HG03460 (cell line): ENCODE measurements around the gene THRB.
A peak's percentile ranks its signal among the peaks of the same experiment; 100 is the strongest.

Source experiments
- ATAC-seq: cut with Tn5 transposase; IDR thresholded peaks from one replicate; pipeline ENCODE4 v1.9.1; 2021; ENCODE audit not compliant: unreplicated experiment

THRB gene

GRCh38 chr3:24195504-24196230 lies 299.0 kb downstream of the THRB start:
- no peak for ATAC-seq

DNA sequence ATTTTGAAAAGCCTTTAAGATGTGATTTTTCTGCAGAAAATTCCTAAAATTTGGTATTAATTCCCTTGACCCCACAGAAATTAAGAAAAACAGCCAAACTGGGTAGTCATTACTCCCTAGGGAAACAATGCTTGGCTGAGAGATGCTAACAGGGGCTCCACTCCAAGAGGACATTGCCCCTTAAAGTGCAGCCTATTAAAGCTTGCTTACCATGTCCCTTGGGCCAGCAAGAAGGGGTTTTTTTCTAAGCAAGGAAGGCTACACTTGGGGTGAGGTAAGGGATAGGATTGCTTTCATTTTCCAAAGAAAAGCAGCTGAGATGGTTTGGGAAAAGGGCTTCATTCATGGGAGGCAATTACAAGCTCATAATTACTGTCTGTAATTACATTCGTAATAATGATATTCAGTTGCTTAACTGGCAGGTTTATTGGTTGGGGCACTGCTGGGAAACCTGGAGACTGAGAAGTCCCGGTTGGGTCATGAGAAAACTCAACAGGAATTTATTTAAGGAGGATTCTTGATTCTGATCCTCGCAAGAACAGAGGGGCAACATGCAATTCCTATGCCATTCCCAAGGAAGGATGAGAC lies 302.1 kb downstream of the THRB start:
- no peak for ATAC-seq

DNA sequence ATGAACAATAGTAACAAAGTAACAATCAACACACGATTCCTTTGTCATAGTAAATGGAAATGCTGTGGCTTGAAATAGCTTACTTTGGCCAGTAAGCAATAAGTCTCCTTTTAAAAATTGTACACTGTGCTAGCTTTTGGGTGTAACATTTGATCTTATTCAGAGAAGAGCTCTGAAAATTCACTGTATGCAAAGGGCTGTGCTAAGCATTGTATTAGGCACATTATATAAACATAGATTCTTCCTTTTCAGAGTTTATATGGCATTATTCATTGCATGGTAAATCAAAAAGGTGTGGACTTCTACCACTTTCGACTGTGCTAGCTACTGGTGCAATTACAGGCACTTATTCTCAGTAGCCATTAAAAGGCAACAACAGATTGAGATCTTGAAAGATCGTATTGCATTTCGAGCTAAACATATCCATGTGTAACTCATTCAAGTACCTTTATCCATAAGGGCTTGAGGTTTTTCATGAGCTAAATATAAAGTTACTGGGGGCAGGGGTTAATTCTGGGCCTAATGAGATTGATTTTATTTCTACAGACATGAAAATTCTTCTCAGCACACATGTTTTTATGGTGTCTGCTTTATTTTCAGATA lies 302.7 kb downstream of the THRB start:
- ATAC-seq = no peak

DNA sequence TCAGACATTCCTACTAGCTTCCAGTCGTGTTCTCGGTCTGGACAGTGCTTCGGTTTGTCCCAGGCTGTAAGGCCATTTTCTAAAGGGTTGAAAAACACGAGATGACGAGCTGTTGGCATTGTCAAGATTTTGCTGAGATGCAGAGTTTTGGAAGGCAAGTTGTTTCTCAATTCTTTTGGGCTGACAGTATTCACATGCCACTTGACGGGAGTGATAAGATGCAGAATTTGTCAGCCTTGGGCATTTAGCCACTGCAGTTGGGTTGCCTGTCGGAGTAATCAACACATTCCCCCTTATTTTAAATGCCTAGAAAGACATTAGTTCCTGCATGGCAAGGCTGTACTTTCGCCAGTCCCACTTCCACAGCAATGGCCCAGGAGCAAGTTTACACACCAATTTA lies 304.4 kb downstream of the THRB start:
- no peak for ATAC-seq

- ATAC-seq = peak; percentile 89
Measured at GRCh38 chr3:24185738-24186384, 308.8 kb downstream of the THRB start.

- ATAC-seq = no peak
Measured at GRCh38 chr3:24184528-24185176, 310.0 kb downstream of the THRB start.

DNA sequence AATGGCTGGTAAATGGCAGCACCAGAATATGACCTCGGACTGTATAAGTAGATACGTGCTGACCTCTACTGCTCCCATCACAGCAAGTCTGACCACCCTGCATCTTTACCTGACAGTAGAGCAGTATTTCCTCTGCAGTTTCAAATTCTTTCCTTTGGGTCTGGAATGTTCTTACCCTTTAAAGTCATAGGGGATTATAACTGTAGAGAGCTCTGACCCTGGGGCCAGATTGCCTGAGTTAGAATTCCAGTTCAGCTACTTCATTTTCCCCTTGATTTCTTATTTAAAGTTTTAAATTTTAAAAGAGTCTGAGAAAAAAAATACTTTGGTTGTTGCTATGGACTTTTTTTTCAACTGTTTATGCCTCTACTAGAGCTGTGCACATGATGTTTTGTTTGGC lies 311.9 kb downstream of the THRB start:
- no peak for ATAC-seq

- no peak for ATAC-seq
Measured at GRCh38 chr3:24181256-24181655, 313.4 kb downstream of the THRB start.

- ATAC-seq = no peak
Measured at GRCh38 chr3:24180616-24181015, 314.0 kb downstream of the THRB start.

- ATAC-seq = no peak
Measured at GRCh38 chr3:24177201-24177600, 317.4 kb downstream of the THRB start.

- no peak for ATAC-seq
Measured at GRCh38 chr3:24174614-24175013, 320.0 kb downstream of the THRB start.

GRCh38 chr3:24168977-24169376 lies 325.7 kb downstream of the THRB start:
- ATAC-seq = no peak

- no peak for ATAC-seq
Measured at GRCh38 chr3:24167429-24167828, 327.2 kb downstream of the THRB start.

DNA sequence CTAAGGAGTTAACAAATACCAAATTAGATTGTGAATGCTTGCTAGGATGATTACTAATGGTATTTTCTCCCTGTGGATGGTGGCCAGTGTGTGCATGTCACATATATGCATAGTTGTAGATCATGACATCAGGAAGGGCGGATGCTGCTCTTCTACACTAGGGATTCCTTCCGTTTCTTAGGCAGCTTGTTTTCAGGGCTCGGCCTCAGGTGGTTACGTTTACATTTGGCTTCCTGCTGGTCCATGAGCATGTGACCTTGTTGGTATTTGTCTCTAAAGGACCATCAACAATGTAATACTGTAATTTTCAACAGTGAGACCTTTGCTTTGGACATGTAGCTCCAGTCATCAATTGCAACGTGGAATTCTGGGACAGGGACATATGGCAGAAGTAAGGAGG lies 328.1 kb downstream of the THRB start:
- no peak for ATAC-seq

- ATAC-seq = no peak
Measured at GRCh38 chr3:24165603-24165982, 329.1 kb downstream of the THRB start.

DNA sequence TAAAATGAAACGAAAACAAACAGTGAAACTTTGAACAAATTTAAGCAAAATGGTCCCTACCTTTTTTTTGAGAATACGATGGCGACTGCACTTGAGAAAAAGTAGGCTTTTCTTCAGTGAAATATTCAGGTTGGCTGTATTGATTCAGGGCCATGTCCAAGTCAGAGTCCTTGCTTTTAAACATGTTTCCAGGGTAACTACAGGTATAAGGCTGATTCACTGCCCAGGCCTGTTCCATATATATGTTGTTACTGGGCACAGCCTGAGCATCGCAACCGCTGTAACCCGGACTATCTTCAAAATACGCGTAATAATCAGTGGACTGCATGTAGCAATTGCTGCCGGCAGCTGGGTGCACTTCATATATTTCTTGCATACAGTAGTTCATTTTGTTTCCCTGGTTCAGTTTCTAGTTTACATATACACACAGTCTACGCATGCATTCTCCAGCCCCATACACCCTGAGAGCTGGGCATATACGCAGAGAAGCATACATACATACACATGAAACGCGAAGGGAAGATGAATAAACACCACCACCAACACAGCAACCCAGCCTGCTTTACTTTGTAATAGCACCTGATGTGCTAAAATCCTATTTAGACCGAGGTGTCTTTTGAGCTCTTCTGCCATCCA lies 329.6 kb downstream of the THRB start:
- ATAC-seq = no peak

GRCh38 chr3:24162929-24163328 lies 331.7 kb downstream of the THRB start:
- ATAC-seq = no peak

GRCh38 chr3:24161841-24162240 lies 332.8 kb downstream of the THRB start:
- no peak for ATAC-seq

DNA sequence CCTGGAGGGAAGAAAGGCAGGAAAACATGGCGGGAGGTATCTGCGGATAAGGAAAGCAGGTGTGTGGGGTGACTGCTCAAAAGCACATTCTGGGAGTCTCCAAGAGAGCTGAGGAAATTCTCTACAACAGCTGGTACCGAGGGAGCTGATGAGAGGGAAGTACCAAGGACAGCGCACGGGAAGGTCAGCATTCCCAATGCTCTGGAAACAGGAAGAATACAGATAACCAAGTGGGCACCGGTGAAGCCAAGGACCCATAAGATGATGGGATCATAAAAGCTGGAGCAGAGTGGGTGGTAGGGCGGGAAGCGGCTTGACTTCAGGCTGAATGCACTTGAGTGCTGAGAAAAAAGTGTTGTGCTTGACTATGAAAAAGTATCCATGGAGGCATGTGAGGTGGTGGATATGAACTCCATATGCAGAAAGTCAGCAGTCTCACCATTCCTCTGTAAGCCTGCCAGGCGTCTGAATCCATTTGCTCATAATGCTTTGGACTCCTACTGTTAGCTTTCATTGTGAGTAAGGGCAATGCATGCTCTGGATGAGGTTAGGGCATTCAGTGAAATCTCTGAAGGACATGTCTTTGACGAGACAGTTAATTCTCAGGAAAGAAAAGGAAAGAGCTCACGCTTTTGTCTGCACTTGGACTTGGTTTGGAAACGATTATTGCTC lies 334.1 kb downstream of the THRB start:
- no peak for ATAC-seq

- no peak for ATAC-seq
Measured at GRCh38 chr3:24158761-24159454, 335.7 kb downstream of the THRB start.
